IMR-90 (cell line): Measurements from ENCODE around the gene NPAS3. TPM values are rescaled to one million over a fixed set of nuclear protein-coding genes. Genes with fewer than 3 reads are reported as not detected.

Experiments used
- ATAC-seq: fragments of 200-7000 bp; cut with Tn5 transposase; 2 replicates; pipeline ENCODE4 v1.9.1; 2020; ENCODE audit warnings: low read depth, mild to moderate bottlenecking, moderate library complexity
- BruUV-seq: library from RNA; stranded (reverse); fragments of 400-500 nt; replicated peaks from 2 replicates; lab custom pipeline; 2021; lab: Mats Ljungman, UMichigan
- CTCF ChIA-PET: fragments of 300-600 bp; formaldehyde crosslinking; extraction: SDS; loops from one replicate; lab custom pipeline; 2021; ENCODE audit warnings: antibody characterized with exemption; lab: Yijun Ruan, JAX
- POLR2A ChIA-PET: fragments of 300-600 bp; sonication (Branson Sonifier 250); formaldehyde crosslinking; loops from one replicate; lab custom pipeline; 2022; ENCODE audit warnings: antibody characterized with exemption; ENCODE audit not compliant: unreplicated experiment; lab: Charles Lee
- DNase-seq: peaks from one replicate; pipeline ENCODE4 v3.0.0; 2013
- H2AFZ ChIP-seq: replicated peaks from 2 replicates; pipeline ENCODE3; 2013; ENCODE audit warnings: low read length, mild to moderate bottlenecking; ENCODE audit not compliant: poor library complexity
- H2AK5ac ChIP-seq: 2 replicates; pipeline ENCODE4 v1.6.1; 2013; ENCODE audit warnings: low read depth, low read length, inconsistent platforms
- H2AK9ac ChIP-seq: replicated peaks from 2 replicates; pipeline ENCODE3; 2013; ENCODE audit warnings: mild to moderate bottlenecking, low read depth, low read length, moderate library complexity; ENCODE audit not compliant: poor library complexity
- H2BK120ac ChIP-seq: 2 replicates; pipeline ENCODE4 v1.6.1; 2013; ENCODE audit warnings: low read depth, low read length, inconsistent platforms
- H2BK15ac ChIP-seq: 3 replicates; pipeline ENCODE4 v1.6.1; 2013; ENCODE audit warnings: low read depth, low read length, inconsistent platforms
- H2BK20ac ChIP-seq: 2 replicates; pipeline ENCODE4 v1.6.1; 2013; ENCODE audit warnings: low read depth, mild to moderate bottlenecking, inconsistent platforms, low read length, moderate library complexity
- H2BK5ac ChIP-seq: 2 replicates; pipeline ENCODE4 v1.6.1; 2013; ENCODE audit warnings: mild to moderate bottlenecking, low read depth, low read length, inconsistent platforms; ENCODE audit not compliant: poor library complexity, severe bottlenecking
- H3K14ac ChIP-seq: replicated peaks from 2 replicates; pipeline ENCODE4 v1.6.1; 2013; ENCODE audit warnings: low read depth, low read length, inconsistent platforms
- H3K18ac ChIP-seq: 2 replicates; pipeline ENCODE4 v1.6.1; 2013; ENCODE audit warnings: low read depth, low read length, control low read depth
- H3K23ac ChIP-seq: 2 replicates; pipeline ENCODE4 v1.6.1; 2013; ENCODE audit warnings: low read depth, low read length, inconsistent platforms
- H3K27ac ChIP-seq: 2 replicates; pipeline ENCODE4 v1.5.1; 2013; ENCODE audit warnings: mild to moderate bottlenecking, control low read depth, low read length; ENCODE audit not compliant: insufficient read depth
- H3K27me3 ChIP-seq: 2 replicates; pipeline ENCODE4 v1.6.1; 2013; ENCODE audit warnings: low read length; ENCODE audit not compliant: control insufficient read depth, insufficient read depth
- H3K36me3 ChIP-seq: 2 replicates; pipeline ENCODE4 v1.6.1; 2013; ENCODE audit warnings: low read length, mixed read lengths; ENCODE audit not compliant: control insufficient read depth, insufficient read depth
- H3K4ac ChIP-seq: 2 replicates; pipeline ENCODE4 v1.6.1; 2013; ENCODE audit warnings: low read depth, low read length, inconsistent platforms
- H3K4me1 ChIP-seq: 2 replicates; pipeline ENCODE4 v1.6.1; 2013; ENCODE audit warnings: low read length, mixed read lengths; ENCODE audit not compliant: control insufficient read depth, insufficient read depth
- H3K4me2 ChIP-seq: 2 replicates; pipeline ENCODE4 v1.6.1; 2013; ENCODE audit warnings: low read depth, mild to moderate bottlenecking, control low read depth, low read length, moderate library complexity
- H3K4me3 ChIP-seq: 2 replicates; pipeline ENCODE4 v1.5.1; 2013; ENCODE audit warnings: low read depth, mild to moderate bottlenecking, control low read depth, low read length, moderate library complexity; ENCODE audit not compliant: insufficient read depth
- H3K56ac ChIP-seq: 2 replicates; pipeline ENCODE4 v1.6.1; 2013; ENCODE audit warnings: low read length, inconsistent platforms; ENCODE audit not compliant: insufficient read depth; ENCODE audit errors: extremely low read depth
- H3K79me1 ChIP-seq, 2 experiments: 2 replicates each; pipeline ENCODE4 v1.6.1; 2013; ENCODE audit warnings: low read length in 2 of 2, inconsistent platforms in 1 of 2, low read depth in 1 of 2
- H3K9ac ChIP-seq: 2 replicates; pipeline ENCODE4 v1.6.1; 2013; ENCODE audit warnings: low read depth, low read length, control low read depth
- H3K9me1 ChIP-seq: 2 replicates; pipeline ENCODE4 v1.6.1; 2013; ENCODE audit warnings: low read length, inconsistent platforms; ENCODE audit not compliant: insufficient read depth
- H3K9me3 ChIP-seq: 2 replicates; pipeline ENCODE4 v1.6.1; 2013; ENCODE audit warnings: low read length; ENCODE audit not compliant: control insufficient read depth, insufficient read depth
- H4K20me1 ChIP-seq: 2 replicates; pipeline ENCODE4 v1.6.1; 2013; ENCODE audit warnings: low read length, inconsistent platforms; ENCODE audit not compliant: insufficient read depth
- H4K5ac ChIP-seq: 2 replicates; pipeline ENCODE4 v1.6.1; 2013; ENCODE audit warnings: mild to moderate bottlenecking, low read depth, low read length, control low read depth
- H4K8ac ChIP-seq, 2 experiments: 2 replicates each; pipeline ENCODE4 v1.6.1; 2013; ENCODE audit warnings: low read depth in 2 of 2, low read length in 2 of 2, control low read depth in 1 of 2, inconsistent platforms in 1 of 2
- H4K91ac ChIP-seq: 2 replicates; pipeline ENCODE4 v1.6.1; 2013; ENCODE audit warnings: low read depth, low read length, inconsistent platforms; ENCODE audit not compliant: insufficient read depth
- CEBPB ChIP-seq: IDR thresholded peaks from 2 replicates; pipeline ENCODE4 v1.6.1; 2012; ENCODE audit warnings: low read depth, low read length, improper control_type of control experiment
- CHD1 ChIP-seq: IDR thresholded peaks from 2 replicates; pipeline ENCODE4 v1.6.1; 2012; ENCODE audit warnings: low read depth, low read length, improper control_type of control experiment
- CTCF ChIP-seq: conservative IDR thresholded peaks from 2 replicates; pipeline ENCODE4 v1.5.1; 2012; ENCODE audit warnings: mild to moderate bottlenecking, low read depth, low read length, improper control_type of control experiment
- ELK1 ChIP-seq: fragments of 150-350 bp; IDR thresholded peaks from 2 replicates; pipeline ENCODE4 v1.6.1; 2016; ENCODE audit warnings: low read depth, mild to moderate bottlenecking, low read length, moderate library complexity, borderline replicate concordance
- FOS ChIP-seq: fragments of 150-350 bp; IDR thresholded peaks from 2 replicates; pipeline ENCODE4 v1.6.1; 2016; ENCODE audit warnings: low read depth, low read length
- MAFK ChIP-seq: IDR thresholded peaks from 2 replicates; pipeline ENCODE4 v1.6.1; 2012; ENCODE audit warnings: low read depth, low read length, improper control_type of control experiment
- MAZ ChIP-seq: IDR thresholded peaks from 2 replicates; pipeline ENCODE4 v1.6.1; 2012; ENCODE audit warnings: low read depth, mild to moderate bottlenecking, low read length, improper control_type of control experiment, moderate library complexity, borderline replicate concordance
- MXI1 ChIP-seq: IDR thresholded peaks from 2 replicates; pipeline ENCODE4 v1.6.1; 2012; ENCODE audit warnings: low read depth, mild to moderate bottlenecking, low read length, moderate library complexity, borderline replicate concordance
- NFE2L2 ChIP-seq: fragments of 150-350 bp; IDR thresholded peaks from 2 replicates; pipeline ENCODE4 v1.6.1; 2016; ENCODE audit warnings: low read depth, mild to moderate bottlenecking, low read length
- POLR2A ChIP-seq: IDR thresholded peaks from 2 replicates; pipeline ENCODE4 v1.6.1; 2012; ENCODE audit warnings: mild to moderate bottlenecking, low read depth, low read length
- RAD21 ChIP-seq: IDR thresholded peaks from 2 replicates; pipeline ENCODE4 v1.6.1; 2012; ENCODE audit warnings: low read length, improper control_type of control experiment
- RCOR1 ChIP-seq: IDR thresholded peaks from 2 replicates; pipeline ENCODE4 v1.6.1; 2012; ENCODE audit warnings: mild to moderate bottlenecking, low read length, improper control_type of control experiment; ENCODE audit not compliant: insufficient replicate concordance
- RFX5 ChIP-seq: IDR thresholded peaks from 2 replicates; pipeline ENCODE4 v1.8.0; 2012; ENCODE audit warnings: low read depth, mild to moderate bottlenecking, low read length, moderate library complexity
- SMC3 ChIP-seq: fragments of 150-350 bp; IDR thresholded peaks from 2 replicates; pipeline ENCODE4 v1.6.1; 2016; ENCODE audit warnings: low read depth, mild to moderate bottlenecking, antibody characterized with exemption, low read length, moderate library complexity
- WGBS, 2 experiments: methylation state at CpG; one replicate each; pipeline versions ENCODE4 v1.1.5 to v1.1.7; 2013; ENCODE audit warnings: missing lambda C conversion rate in 2 of 2; ENCODE audit not compliant: insufficient read length in 1 of 2; ENCODE audit errors: extremely low coverage in 2 of 2; 5-methylcytosine and 5-hydroxymethylcytosine counted together
- dilution Hi-C: fragments of 300-500 bp; cut with HindIII; formaldehyde crosslinking; loops from one replicate; pipeline ENCODE4 v1.14.3; 2018; ENCODE audit warnings: low sequenced_read_pairs; ENCODE audit not compliant: unreplicated experiment
- in situ Hi-C: fragments of 300-500 bp; cut with MboI; formaldehyde crosslinking; loops from 3 replicates; pipeline ENCODE4 v1.14.3; 2019; ENCODE audit warnings: low sequenced_read_pairs, inconsistent platforms, mixed read lengths
- intact Hi-C: fragments of 100-400 bp; cut with micrococcal nuclease; formaldehyde crosslinking; loops from 2 replicates; pipeline ENCODE4 v1.10.0; 2022
- polyA plus RNA-seq, 3 experiments: library from polyadenylated mRNA; depleted of rRNA; stranded (reverse); fragments of >200 nt; gene quantifications; 2 replicates each; pipeline ENCODE4 v1.2.3, GENCODE V29; 2012; ENCODE audit warnings: low replicate concordance in 1 of 3
- total RNA-seq: library from RNA; depleted of rRNA; stranded (reverse); fragments of >200 nt; gene quantifications from 2 replicates; pipeline ENCODE4 v1.2.3, GENCODE V29; 2012
- TF ChIP-seq, protein P1 (sequence below): fragments of 150-350 bp; IDR thresholded peaks from 2 replicates; pipeline ENCODE4 v1.6.1; 2017; ENCODE audit warnings: mild to moderate bottlenecking, antibody characterized with exemption, low read length, low read depth

NPAS3 gene
- total and polyA plus RNA-seq, 2 of the 4 experiments (the other 2 are of a cell fraction) = not detected

DNA sequence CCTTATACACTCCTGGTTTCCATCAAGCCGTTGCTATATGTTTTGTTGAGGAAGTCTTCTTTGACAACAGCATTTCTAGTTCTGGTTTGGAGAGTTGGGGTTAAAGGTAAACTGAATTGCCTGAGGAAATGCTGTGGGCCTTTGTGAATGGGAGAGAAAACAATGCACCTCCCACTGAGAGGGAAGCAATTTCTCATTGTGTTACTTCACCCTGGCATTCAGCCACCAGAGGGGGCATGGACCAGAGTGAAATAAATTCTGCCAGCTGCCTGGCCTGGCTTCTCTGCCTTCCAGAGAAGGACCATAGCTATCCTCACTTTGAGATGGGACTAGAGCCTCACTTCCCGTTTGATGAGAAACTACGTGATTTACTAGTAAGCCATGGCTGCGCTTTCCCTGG lies 536.9 kb downstream of the NPAS3 start:
- Histone ChIP-seq H4K5ac (no peak overlapping the region), H3K14ac (no peak overlapping the region), H3K9me3 (no peaks in the 10 kb centered on the region), H3K4me1 (no peaks in the 10 kb centered on the region), H2AK5ac (no peak overlapping the region), H2BK5ac (no peak overlapping the region), H3K79me1 (no peaks in the 10 kb centered on the region), H3K18ac (no peak overlapping the region), H3K4ac (no peak overlapping the region), H3K36me3 (no peaks in the 10 kb centered on the region), H4K91ac (no peak overlapping the region), H3K27ac (no peak overlapping the region), H2AFZ (no peak overlapping the region), H3K27me3 (no peaks in the 10 kb centered on the region), H2BK20ac (no peak overlapping the region), H3K9me1 (no peaks in the 10 kb centered on the region), H3K23ac (no peak overlapping the region), H2BK15ac (no peak overlapping the region), H2BK120ac (no peak overlapping the region), H3K9ac (no peak overlapping the region), H4K20me1 (no peaks in the 10 kb centered on the region), H3K56ac (no peak overlapping the region), H4K8ac (no peak overlapping the region), H2AK9ac (no peak overlapping the region), H3K4me3 (no peak overlapping the region), H3K4me2 (no peak overlapping the region)
- 20% methylated on average over 1 of the region's 4 CpGs; no CpG with 5 or more reads in 1 of the 2 experiments for WGBS, 2 experiments
- dilution Hi-C loops (no loop called here), in situ Hi-C loops (no loop called here), intact Hi-C loops (no loop called here)
- ChIA-PET POLR2A (no interaction called here), CTCF (interaction anchor here (0.5 kb wide), 1 partner anchor 17 kb away, joined by 6 read pairs; no protein-coding TSS in a partner anchor)
- BruUV-seq = no TSS peak
- TF ChIP-seq POLR2A (no peak), SMC3 (no peak), CTCF (no peak), RAD21 (no peak), FOS (no peak), MAZ (no peak), CHD1 (no peak), RCOR1 (no peak), NFE2L2 (no peak), RFX5 (no peak), CEBPB (no peak), MXI1 (no peak), MAFK (no peak), ELK1 (no peak)
- TF ChIP-seq, protein P1, sequence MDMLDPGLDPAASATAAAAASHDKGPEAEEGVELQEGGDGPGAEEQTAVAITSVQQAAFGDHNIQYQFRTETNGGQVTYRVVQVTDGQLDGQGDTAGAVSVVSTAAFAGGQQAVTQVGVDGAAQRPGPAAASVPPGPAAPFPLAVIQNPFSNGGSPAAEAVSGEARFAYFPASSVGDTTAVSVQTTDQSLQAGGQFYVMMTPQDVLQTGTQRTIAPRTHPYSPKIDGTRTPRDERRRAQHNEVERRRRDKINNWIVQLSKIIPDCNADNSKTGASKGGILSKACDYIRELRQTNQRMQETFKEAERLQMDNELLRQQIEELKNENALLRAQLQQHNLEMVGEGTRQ = no peak
- DNase-seq (no peak), ATAC-seq (no peak)
